ENCODE results near the gene SPSB3.

The SPSB3 gene

GRCh38 chr16:1782408-1783264 lies at the start of gene SPSB3, which contains the start of gene NUBP2:
Gene SPSB3 (minus strand): TSS chr16:1782571. CDS start chr16:1781483, 1,088 bp downstream.
Gene NUBP2 (plus strand): TSS chr16:1782960. CDS start chr16:1783021, 61 bp downstream.
- DNase-seq (ENCODE audit: low read depth): peak; percentile 96

GRCh38 chr16:1831186-1832075 lies 49.1 kb upstream of the SPSB3 start:
- DNase-seq (ENCODE audit: low read depth): no peak

DNA sequence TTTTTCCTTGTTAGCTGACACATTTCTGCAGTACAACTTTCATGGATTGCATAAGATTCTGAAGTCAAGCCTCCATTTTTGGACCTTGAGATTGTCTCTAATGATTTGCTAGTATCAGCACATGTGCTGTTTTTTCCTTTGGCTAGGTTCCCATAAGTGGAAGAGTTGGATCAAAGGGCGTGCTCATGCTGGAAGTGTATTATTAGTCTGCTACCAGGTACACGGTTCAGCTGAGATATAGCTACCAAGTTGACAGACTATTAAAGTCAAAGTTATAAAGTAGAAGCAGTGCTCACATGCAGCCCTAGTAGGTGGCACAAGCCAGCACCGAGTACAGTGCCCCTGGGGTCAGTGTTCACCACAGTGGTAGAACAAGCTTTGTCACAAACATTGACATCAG lies 47.8 kb upstream of the SPSB3 start:
- DNase-seq (ENCODE audit: low read depth): no peak

GRCh38 chr16:1828645-1829410 lies 46.5 kb upstream of the SPSB3 start:
- no peak for DNase-seq (ENCODE audit: low read depth)

GRCh38 chr16:1826691-1827573 lies 44.6 kb upstream of the SPSB3 start, which contains the start of the genes FAHD1 and HAGH:
Gene FAHD1 (plus strand): TSS chr16:1827206. CDS start chr16:1827239, 33 bp downstream.
Gene HAGH (minus strand): TSS chr16:1826825. CDS start chr16:1826787, 38 bp downstream.
- DNase-seq (ENCODE audit: low read depth): peak; percentile 80

DNA sequence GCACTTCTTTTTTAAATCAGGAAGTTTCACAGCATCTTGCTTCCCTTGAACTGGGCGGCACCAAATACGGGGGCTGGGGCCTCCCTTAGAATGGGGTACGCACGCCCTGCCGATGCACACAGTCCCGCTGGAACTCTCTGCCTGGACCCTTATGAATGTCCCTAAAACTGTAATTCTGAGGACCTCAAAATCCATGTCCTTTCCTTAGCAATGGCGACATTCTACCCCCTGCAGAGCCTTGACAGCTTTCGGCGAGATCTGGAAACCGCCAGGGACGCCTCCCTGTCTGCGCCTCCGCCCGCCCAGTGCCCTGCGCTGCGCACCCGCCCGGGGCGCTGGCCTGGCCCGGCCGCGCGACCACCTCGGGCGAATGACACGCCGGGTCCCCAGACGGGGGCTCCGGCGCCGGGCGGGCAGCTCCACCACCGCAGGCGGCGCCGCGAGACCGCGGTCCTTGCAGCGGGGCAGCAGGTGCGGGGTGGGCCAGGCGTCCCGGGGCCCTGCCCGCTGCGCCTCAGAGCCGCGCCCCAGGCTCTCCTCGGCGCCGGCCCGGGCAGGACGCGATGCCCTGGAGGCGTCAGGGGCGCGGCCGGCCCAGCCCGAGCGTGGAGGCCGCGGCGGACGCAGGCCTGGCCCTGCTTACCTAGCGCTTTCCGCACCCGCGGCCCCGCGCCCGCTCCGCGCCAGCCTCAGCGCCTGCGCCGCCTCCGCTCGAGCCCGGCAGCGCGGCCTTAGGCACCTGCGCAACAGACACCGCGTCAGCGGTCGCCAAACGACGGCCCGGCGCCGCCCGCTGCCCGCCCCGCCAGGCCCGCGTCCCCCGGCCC lies 43.7 kb upstream of the SPSB3 start:
- DNase-seq (ENCODE audit: low read depth): peak; percentile 49

GRCh38 chr16:1825381-1825863 lies 43.1 kb upstream of the SPSB3 start:
- DNase-seq (ENCODE audit: low read depth): no peak

DNA sequence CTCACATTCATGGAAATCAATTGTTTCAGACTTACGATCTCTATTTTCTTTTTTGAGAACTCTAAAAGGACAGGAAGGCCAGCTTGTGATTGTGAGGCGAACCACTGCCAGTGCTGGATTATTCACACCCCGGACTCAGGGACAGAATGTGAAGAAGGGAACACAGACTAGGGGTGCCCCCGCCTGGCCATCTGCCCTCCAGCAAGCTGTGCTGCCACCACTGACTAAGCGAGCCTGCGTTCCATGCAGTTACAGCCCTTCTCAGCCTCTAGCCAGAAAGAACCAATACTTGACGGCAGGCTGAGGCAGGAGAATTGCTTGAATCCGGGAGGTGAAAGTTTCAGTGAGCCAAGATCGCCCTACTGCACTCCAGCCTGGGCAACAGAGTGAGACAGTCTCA lies 41.5 kb upstream of the SPSB3 start:
- no peak for DNase-seq (ENCODE audit: low read depth)

GRCh38 chr16:1822801-1823200 lies 40.4 kb upstream of the SPSB3 start:
- no peak for DNase-seq (ENCODE audit: low read depth)

- DNase-seq (ENCODE audit: low read depth): no peak
These were observed 39.7 kb upstream of the SPSB3 start for GRCh38 chr16:1821861-1822611.

DNA sequence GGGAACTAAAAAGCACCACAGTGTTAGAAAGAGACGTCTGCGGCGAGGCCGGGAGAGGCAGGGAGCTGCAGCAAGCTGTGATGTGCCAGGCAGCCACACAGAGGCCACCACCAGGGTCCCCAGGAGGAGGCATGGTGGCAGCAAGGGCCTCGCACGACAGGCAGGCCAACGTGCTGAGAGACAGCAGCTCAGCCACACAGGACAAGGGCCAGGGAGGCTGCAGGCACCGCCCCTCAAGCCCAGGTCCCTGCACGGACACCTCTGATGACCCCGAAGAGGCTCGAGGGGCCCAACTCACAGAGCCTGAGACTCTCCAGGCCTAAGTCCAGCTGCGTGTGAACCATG lies 38.5 kb upstream of the SPSB3 start:
- no peak for DNase-seq (ENCODE audit: low read depth)

- DNase-seq (ENCODE audit: low read depth): no peak
These were observed 38.0 kb upstream of the SPSB3 start for GRCh38 chr16:1820096-1820945.

DNA sequence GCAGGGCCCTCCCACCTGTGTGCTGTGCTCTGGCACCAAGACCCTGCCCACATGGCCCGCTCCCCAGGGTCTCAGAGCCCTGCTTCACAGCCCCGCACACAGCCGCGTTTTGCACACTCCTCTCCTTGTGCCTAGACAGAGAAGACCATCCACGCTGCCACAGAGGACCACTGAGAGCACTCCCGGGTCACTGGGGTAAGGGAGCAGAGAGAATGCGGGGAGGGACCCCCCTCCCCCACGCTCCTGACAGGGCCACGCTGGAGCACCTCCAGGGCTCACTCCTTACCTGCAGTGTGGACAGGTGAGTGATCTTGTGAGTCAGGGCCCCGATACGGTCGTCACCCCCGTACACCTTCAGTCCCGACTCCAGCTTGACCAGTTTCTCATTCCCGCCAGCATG lies 37.2 kb upstream of the SPSB3 start:
- DNase-seq (ENCODE audit: low read depth): no peak

GRCh38 chr16:1818873-1819525 lies 36.6 kb upstream of the SPSB3 start:
- DNase-seq (ENCODE audit: low read depth): no peak

GRCh38 chr16:1818204-1818872 lies 36.0 kb upstream of the SPSB3 start:
- DNase-seq (ENCODE audit: low read depth): no peak

DNA sequence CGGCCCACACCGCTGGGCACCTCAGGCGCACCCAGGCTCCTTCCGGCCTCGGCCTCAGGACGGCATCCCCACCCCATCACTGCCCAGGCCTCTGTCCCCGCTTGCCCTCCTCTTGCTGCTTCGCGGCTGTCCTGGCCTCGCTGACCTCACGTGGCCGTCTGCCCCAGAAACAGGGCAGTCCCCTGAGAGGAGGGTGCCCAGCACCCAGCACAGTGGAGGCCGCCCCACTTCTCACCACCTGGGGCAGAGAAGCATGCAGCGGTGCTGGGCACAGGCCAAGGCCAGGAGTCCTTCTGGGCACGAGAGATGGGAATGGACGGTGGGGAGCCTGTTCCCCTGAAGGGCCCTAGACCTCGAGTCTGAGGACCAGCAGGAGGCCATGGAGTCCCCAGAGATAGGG lies 35.3 kb upstream of the SPSB3 start:
- no peak for DNase-seq (ENCODE audit: low read depth)

DNA sequence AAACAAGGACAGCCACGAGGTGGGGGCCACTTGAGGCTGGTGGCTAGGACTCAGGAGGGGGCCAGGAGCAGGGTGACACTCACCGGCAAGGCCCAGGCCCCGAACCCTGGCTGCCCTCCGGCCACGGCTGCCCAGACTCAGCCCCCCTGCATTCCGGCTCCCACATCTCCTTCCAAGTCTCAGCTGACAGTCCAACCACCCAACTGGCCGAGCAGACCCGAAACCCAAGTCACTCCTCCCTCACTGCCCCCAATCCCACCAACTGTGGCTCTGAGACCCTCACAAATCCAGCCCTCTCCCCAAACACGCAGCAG lies 34.9 kb upstream of the SPSB3 start:
- DNase-seq (ENCODE audit: low read depth): no peak

All from stimulated activated CD8-positive, alpha-beta memory T cell treated with anti-CD3 and anti-CD28 coated beads, Interleukin-4, amount 100 ng/mL, for 24 hours (primary cell).